ENCODE results near the gene CAPN10. TPM values are rescaled to one million over a fixed set of nuclear protein-coding genes. Genes with fewer than 3 reads are reported as not detected.

The CAPN10 gene
- total RNA-seq, 1 experiment from 2014 or later = 47.4 TPM

DNA sequence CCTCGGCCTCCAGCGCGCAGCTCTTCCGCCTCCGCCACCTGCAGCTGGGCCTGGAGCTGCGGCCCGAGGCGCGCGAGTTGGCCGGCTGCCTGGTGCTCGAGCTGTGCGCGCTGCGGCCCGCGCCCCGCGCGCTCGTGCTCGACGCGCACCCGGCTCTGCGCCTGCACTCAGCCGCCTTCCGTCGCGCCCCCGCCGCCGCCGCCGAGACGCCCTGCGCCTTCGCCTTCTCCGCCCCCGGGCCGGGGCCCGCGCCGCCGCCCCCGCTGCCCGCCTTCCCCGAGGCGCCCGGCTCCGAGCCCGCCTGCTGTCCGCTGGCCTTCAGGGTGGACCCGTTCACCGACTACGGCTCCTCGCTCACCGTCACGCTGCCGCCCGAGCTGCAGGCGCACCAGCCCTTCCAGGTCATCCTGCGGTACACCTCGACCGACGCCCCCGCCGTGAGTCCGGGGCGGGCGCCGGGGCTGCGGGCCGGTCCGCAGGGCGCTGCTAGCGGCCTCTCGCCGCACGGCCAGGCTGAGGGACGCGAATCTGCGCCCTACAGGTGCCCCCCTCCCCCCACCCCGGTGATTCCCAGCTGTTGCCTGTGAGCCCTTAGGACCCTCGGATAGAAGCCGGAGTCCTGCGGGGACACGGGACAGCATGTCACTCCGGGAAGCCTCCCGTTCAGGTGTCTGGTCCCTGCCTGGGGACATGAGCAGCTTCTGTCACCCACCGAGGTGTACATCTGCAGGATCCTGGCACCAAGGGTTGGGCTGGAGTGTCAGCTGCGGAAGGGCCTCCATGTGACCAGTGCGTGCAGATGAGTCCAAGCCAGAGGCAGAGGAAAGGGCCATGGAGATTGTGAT lies 17.6 kb upstream of the CAPN10 start:
- H3K79me2 ChIP-seq (ENCODE audit: insufficient read depth, low read length) = no peaks in the 10 kb centered on the region; the same call in 1 of the 2 replicates
- no peak overlapping the region for H2BK5ac ChIP-seq (ENCODE audit: insufficient read length, low read length)
- Mint-ChIP-seq H3K4me3 (peak overlapping the region; percentile 72 to 84), H3K27ac (no peak overlapping the region), H3K9me3 (no peaks in the 10 kb centered on the region), H3K27me3 (ENCODE audit: low read depth) (peaks cover 26% of the 10 kb centered on the region), H3K36me3 (ENCODE audit: insufficient read depth in 1 of 3, low read depth in 3 of 3) (peaks cover 0 to 2% (median 0%) of the 10 kb centered on the region in 3 experiments; a peak in 1 of 7 replicates), H3K4me1 (peaks cover 23 to 24% of the 10 kb centered on the region in 2 experiments)
- H3K27me3 ChIP-seq (ENCODE audit: insufficient read depth, low read length) = peaks cover 20% of the 10 kb centered on the region
- no peak overlapping the region for H2AFZ ChIP-seq (ENCODE audit: low read length)
- no peak overlapping the region for H2AK5ac ChIP-seq (ENCODE audit: insufficient read length, low read length)
- H3K23ac ChIP-seq (ENCODE audit: insufficient read length, low read depth, low read length) = no peak overlapping the region
- H4K5ac ChIP-seq (ENCODE audit: insufficient read length, low read depth, low read length) = no peak overlapping the region
- H3K23me2 ChIP-seq (ENCODE audit: insufficient read length, low read depth, low read length, poor library complexity, severe bottlenecking) = peaks cover 11% of the 10 kb centered on the region
- no peak overlapping the region for H4K91ac ChIP-seq (ENCODE audit: insufficient read length, low read depth, low read length)
- no peak overlapping the region for H3K4ac ChIP-seq (ENCODE audit: low read depth, low read length)
- no peak overlapping the region; the same call in 1 of the 2 replicates for H3K14ac ChIP-seq (ENCODE audit: insufficient read depth, low read length)
- no peak overlapping the region for H3K27ac ChIP-seq (ENCODE audit: insufficient read length, low read depth, low read length)
- no peak for DNase-seq
- H4K20me1 ChIP-seq (ENCODE audit: control insufficient read depth, insufficient read depth, insufficient read length) = no peaks in the 10 kb centered on the region
- H3K18ac ChIP-seq (ENCODE audit: insufficient read length, low read depth, low read length) = no peak overlapping the region
- TF ChIP-seq, protein P1, sequence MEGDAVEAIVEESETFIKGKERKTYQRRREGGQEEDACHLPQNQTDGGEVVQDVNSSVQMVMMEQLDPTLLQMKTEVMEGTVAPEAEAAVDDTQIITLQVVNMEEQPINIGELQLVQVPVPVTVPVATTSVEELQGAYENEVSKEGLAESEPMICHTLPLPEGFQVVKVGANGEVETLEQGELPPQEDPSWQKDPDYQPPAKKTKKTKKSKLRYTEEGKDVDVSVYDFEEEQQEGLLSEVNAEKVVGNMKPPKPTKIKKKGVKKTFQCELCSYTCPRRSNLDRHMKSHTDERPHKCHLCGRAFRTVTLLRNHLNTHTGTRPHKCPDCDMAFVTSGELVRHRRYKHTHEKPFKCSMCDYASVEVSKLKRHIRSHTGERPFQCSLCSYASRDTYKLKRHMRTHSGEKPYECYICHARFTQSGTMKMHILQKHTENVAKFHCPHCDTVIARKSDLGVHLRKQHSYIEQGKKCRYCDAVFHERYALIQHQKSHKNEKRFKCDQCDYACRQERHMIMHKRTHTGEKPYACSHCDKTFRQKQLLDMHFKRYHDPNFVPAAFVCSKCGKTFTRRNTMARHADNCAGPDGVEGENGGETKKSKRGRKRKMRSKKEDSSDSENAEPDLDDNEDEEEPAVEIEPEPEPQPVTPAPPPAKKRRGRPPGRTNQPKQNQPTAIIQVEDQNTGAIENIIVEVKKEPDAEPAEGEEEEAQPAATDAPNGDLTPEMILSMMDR (conservative IDR thresholded peaks at IDR 0.05) = no peak
- no peak overlapping the region for H3K9ac ChIP-seq (ENCODE audit: extremely low read depth, insufficient read length, low read length)
- peak overlapping the region; percentile 54 for H3K4me2 ChIP-seq (ENCODE audit: insufficient read depth, insufficient read length, low read length)
- H3K56ac ChIP-seq (ENCODE audit: insufficient read length, low read depth, low read length) = no peak overlapping the region
- no peaks in the 10 kb centered on the region for H3K79me1 ChIP-seq (ENCODE audit: insufficient read depth, low read depth, low read length, poor library complexity, severe bottlenecking)
- no peak overlapping the region for H3T11ph ChIP-seq (ENCODE audit: low read length)
- no peak overlapping the region for H4K8ac ChIP-seq (replicated peaks; ENCODE audit: insufficient read length, low read depth, low read length)
- H3K4me1 ChIP-seq (ENCODE audit: insufficient read depth, low read length) = peaks cover 2% of the 10 kb centered on the region; the same call in 1 of the 2 replicates
- H2BK15ac ChIP-seq (ENCODE audit: low read depth, low read length) = no peak overlapping the region
- no peak overlapping the region for H2BK12ac ChIP-seq (ENCODE audit: insufficient read length, low read depth, low read length)
- H3K9me3 ChIP-seq (ENCODE audit: control insufficient read depth, low read depth, low read length) = no peaks in the 10 kb centered on the region
- H2BK20ac ChIP-seq (ENCODE audit: low read depth, low read length, poor library complexity, severe bottlenecking) = no peak overlapping the region
- H2BK120ac ChIP-seq (ENCODE audit: low read depth, low read length, poor library complexity, severe bottlenecking) = no peak overlapping the region
- WGBS (ENCODE audit: extremely low coverage, insufficient read length, low lambda C conversion rate) = no CpG with 5 or more reads among the region's 93 CpGs
